Thyroid gland (tissue), 4 donors: ENCODE data around the gene ZRANB2. TPM values are rescaled to one million over a fixed set of nuclear protein-coding genes. Genes with fewer than 3 reads are reported as not detected.

Experiments
- DNase-seq, 2 donors: peaks; one replicate each; pipeline ENCODE4 v3.0.0-alpha.2; 2019
- H3K27ac ChIP-seq, 3 donors: fragments of 200-600 bp; sonication (generic); 1 replicate in 2 of 3; 2 replicates in 1 of 3; pipeline ENCODE4 v1.5.1; 2016 to 2019; ENCODE audit warnings: mild to moderate bottlenecking in 1 of 3, moderate library complexity in 1 of 3
- H3K27me3 ChIP-seq: fragments of 200-600 bp; sonication (generic); one replicate; pipeline ENCODE4 v1.5.1; 2019
- H3K36me3 ChIP-seq, 2 donors: fragments of 200-600 bp; sonication (generic); one replicate each; pipeline ENCODE4 v1.5.1; 2016 to 2019
- H3K4me1 ChIP-seq, 2 donors: fragments of 200-600 bp; sonication (generic); one replicate each; pipeline ENCODE4 v1.5.1; 2017 to 2019
- H3K4me3 ChIP-seq, 3 donors: fragments of 200-600 bp; sonication (generic); replicated peaks in 1 of 3; 1 replicate in 2 of 3; 2 replicates in 1 of 3; pipeline ENCODE4 v1.5.1; 2016; ENCODE audit warnings: mild to moderate bottlenecking in 1 of 3
- H3K9me3 ChIP-seq: fragments of 200-600 bp; sonication (generic); one replicate; pipeline ENCODE4 v1.5.1; 2017
- POLR2A ChIP-seq, 2 donors: fragments of 450-650 bp; IDR thresholded peaks; one replicate each; pipeline ENCODE4 v1.6.1; 2017; ENCODE audit warnings: antibody characterized with exemption in 2 of 2, mild to moderate bottlenecking in 2 of 2, moderate library complexity in 1 of 2
- WGBS, 2 donors: methylation state at CpG; one replicate each; pipeline ENCODE4 v1.1.5; 2017; 5-methylcytosine and 5-hydroxymethylcytosine counted together
- intact Hi-C: fragments of 100-400 bp; cut with DNase I; formaldehyde crosslinking; loops from one replicate; pipeline ENCODE4 v1.15.1; 2023
- total RNA-seq, 4 donors: library from RNA; depleted of rRNA; stranded (reverse); fragments of >200 nt; gene quantifications; one replicate each; pipeline ENCODE4 v1.2.3, GENCODE V29; 2016
- TF ChIP-seq, protein P1 (sequence below), 6 experiments: fragments of 200-600 bp in 3 of 6; fragments of 450-650 bp in 3 of 6; sonication (generic) in 3 of 6; IDR thresholded peaks; one replicate each; pipeline ENCODE4 v1.5.1; 2016 to 2019; ENCODE audit warnings: antibody characterized with exemption in 6 of 6, mild to moderate bottlenecking in 2 of 6, inconsistent platforms in 1 of 6, moderate library complexity in 1 of 6

The ZRANB2 gene
- total RNA-seq, 4 donors from 2014 or later: 67.3 to 125 (median 93.7) TPM

DNA sequence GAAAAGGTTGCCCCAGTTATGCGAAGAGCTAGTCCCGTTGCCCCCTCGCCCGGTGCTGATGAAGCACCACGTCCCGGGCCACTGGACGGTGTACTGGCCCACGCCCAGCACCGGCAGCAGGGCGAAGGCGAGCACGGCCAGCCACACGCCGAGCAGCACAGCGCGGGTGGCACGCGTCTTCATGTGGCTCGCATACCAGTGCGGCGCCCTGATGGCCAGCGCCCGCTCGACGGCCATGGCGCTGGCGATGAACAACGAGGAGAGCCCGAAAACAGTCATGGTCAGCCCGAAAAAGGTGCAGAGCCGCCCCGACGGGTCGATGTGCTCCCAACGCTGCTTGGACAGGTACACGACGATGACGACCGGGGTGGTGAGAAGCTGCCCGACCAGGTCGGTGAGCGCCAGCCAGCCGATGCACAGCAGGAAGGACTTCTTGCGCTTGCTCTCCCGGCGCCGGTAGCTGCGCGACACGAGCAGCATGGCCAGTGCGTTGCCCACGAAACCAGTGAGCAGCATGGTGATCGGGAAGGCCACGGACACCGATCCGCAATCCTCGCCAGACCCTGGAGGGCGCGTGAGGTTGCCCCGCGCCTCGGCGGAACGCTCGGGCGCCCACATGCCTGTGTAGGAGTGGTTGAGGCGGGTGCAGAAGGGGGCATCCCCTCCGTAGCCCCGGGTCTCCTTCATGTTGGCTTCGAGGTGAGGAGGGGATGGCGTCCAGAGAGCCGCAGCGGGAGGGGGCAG lies 33.8 kb downstream of the ZRANB2 start:
- H3K4me1 ChIP-seq: peaks cover 5 to 20% of the 10 kb centered on the region in 2 donors
- peak; percentile 8 to 22 for DNase-seq
- no peak overlapping the region for H3K27ac ChIP-seq
- TF ChIP-seq POLR2A (IDR thresholded peaks at IDR 0.05): no peak
- TF ChIP-seq, protein P1, sequence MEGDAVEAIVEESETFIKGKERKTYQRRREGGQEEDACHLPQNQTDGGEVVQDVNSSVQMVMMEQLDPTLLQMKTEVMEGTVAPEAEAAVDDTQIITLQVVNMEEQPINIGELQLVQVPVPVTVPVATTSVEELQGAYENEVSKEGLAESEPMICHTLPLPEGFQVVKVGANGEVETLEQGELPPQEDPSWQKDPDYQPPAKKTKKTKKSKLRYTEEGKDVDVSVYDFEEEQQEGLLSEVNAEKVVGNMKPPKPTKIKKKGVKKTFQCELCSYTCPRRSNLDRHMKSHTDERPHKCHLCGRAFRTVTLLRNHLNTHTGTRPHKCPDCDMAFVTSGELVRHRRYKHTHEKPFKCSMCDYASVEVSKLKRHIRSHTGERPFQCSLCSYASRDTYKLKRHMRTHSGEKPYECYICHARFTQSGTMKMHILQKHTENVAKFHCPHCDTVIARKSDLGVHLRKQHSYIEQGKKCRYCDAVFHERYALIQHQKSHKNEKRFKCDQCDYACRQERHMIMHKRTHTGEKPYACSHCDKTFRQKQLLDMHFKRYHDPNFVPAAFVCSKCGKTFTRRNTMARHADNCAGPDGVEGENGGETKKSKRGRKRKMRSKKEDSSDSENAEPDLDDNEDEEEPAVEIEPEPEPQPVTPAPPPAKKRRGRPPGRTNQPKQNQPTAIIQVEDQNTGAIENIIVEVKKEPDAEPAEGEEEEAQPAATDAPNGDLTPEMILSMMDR (IDR thresholded peaks at IDR 0.05): no peak
- H3K36me3 ChIP-seq: no peaks in the 10 kb centered on the region
- WGBS, 2 donors: 0% methylated on average over 2 to 7 of the region's 73 CpGs
- intact Hi-C loops: loop anchor here (5.0 kb wide), 1 partner anchor 360 kb away; no protein-coding TSS in a partner anchor
- H3K4me3 ChIP-seq: peak overlapping the region in 2 of 3 donors; percentile 18 to 41
- H3K9me3 ChIP-seq: no peaks in the 10 kb centered on the region
- H3K27me3 ChIP-seq: peaks cover 8% of the 10 kb centered on the region

DNA sequence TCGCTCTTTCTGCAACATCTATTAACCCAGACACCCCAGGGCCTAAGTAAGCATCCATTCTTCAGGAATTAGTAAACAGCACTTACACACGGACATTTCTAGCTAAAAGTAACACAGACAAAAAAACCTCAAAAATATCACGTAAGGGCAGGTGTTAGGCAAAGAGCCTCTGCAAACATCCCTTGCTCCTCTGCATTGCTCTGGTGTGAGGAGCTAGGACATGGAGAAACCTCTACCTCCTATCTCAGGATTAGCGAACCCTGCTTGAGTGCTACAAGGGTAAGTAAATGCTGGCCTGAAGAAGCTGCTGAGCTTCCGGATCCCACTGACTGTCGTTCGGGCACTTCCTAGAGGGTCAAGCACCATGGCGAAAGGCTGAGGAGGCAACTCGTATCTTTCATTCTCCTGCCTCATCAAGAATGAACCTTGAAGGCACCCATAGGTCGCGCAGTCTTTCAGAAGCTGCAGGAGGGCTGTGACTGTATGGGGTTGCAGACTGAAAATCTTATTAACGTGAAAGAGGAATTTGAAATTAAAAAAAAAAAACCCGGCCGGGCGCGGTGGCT lies 35.3 kb downstream of the ZRANB2 start:
- H3K27ac ChIP-seq: no peak overlapping the region
- peaks cover 5 to 20% of the 10 kb centered on the region in 2 donors for H3K4me1 ChIP-seq
- DNase-seq: no peak
- intact Hi-C loops: loop anchor here (5.0 kb wide), 1 partner anchor 358 kb away; no protein-coding TSS in a partner anchor
- H3K27me3 ChIP-seq: peaks cover 8% of the 10 kb centered on the region
- WGBS, 2 donors: 81 to 84% methylated on average over 16 of the region's 16 CpGs
- H3K9me3 ChIP-seq: no peaks in the 10 kb centered on the region
- no peak overlapping the region for H3K4me3 ChIP-seq
- H3K36me3 ChIP-seq: no peaks in the 10 kb centered on the region
- TF ChIP-seq, protein P1 (IDR thresholded peaks at IDR 0.05): no peak

- Histone ChIP-seq H3K27me3 (peaks cover 8% of the 10 kb centered on the region), H3K27ac (no peak overlapping the region), H3K36me3 (no peaks in the 10 kb centered on the region), H3K4me1 (peaks cover 5 to 20% of the 10 kb centered on the region in 2 donors), H3K9me3 (no peaks in the 10 kb centered on the region), H3K4me3 (no peak overlapping the region)
- intact Hi-C loops: loop anchor here (5.0 kb wide), 1 partner anchor 358 kb away; no protein-coding TSS in a partner anchor
- 74 to 91% methylated on average over 1 of the region's 1 CpG for WGBS, 2 donors
- no peak for DNase-seq
- TF ChIP-seq, protein P1 (IDR thresholded peaks at IDR 0.05): no peak
- TF ChIP-seq POLR2A (IDR thresholded peaks at IDR 0.05): no peak
Observed at GRCh38 chr1:71044833-71045232, 36.0 kb downstream of the ZRANB2 start.

DNA sequence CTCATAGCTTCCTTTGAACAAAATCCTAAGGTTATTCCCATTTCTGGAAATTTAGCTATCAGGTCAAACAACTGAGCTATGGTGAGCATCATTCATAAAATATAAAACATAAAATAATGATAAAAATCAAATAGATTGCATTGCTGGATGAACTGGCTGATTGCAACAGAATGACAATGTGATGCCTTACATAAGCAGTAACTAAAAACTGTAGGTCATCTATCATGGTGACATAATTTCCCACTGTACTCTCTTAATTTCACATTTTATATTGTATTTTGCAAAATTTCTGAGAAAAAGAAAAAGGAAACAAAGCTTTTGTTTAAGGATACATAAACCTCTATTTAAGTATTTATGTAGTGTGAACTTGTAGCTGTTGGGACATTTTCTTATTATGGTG lies 37.8 kb downstream of the ZRANB2 start:
- Histone ChIP-seq H3K4me3 (no peak overlapping the region), H3K36me3 (no peaks in the 10 kb centered on the region), H3K4me1 (peaks cover 4 to 18% of the 10 kb centered on the region in 2 donors), H3K27me3 (peaks cover 8% of the 10 kb centered on the region), H3K27ac (no peak overlapping the region), H3K9me3 (no peaks in the 10 kb centered on the region)
- intact Hi-C loops: no loop called here
- TF ChIP-seq POLR2A (IDR thresholded peaks at IDR 0.05): no peak
- TF ChIP-seq, protein P1 (IDR thresholded peaks at IDR 0.05): no peak
- DNase-seq: no peak

GRCh38 chr1:71041806-71042205 lies 39.0 kb downstream of the ZRANB2 start:
- TF ChIP-seq, protein P1 (IDR thresholded peaks at IDR 0.05): no peak
- TF ChIP-seq POLR2A (IDR thresholded peaks at IDR 0.05): no peak
- intact Hi-C loops: no loop called here
- DNase-seq: no peak
- Histone ChIP-seq H3K27me3 (peaks cover 2% of the 10 kb centered on the region), H3K9me3 (no peaks in the 10 kb centered on the region), H3K27ac (no peak overlapping the region), H3K4me3 (no peak overlapping the region), H3K4me1 (peaks cover 0 to 5% of the 10 kb centered on the region in 2 donors), H3K36me3 (no peaks in the 10 kb centered on the region)
- 72 to 76% methylated on average over 2 of the region's 2 CpGs for WGBS, 2 donors
